GM21367 (cell line): ENCODE results near the gene MIAT.
"Not testable (repeated sequence)": the region's sequence is repeated elsewhere in the genome, so short reads cannot be mapped to it uniquely, and the experiment has no call there.

ENCODE experiments used
- ATAC-seq: cut with Tn5 transposase; IDR thresholded peaks from one replicate; pipeline ENCODE4 v1.9.1; 2021; ENCODE audit not compliant: unreplicated experiment

MIAT gene

DNA sequence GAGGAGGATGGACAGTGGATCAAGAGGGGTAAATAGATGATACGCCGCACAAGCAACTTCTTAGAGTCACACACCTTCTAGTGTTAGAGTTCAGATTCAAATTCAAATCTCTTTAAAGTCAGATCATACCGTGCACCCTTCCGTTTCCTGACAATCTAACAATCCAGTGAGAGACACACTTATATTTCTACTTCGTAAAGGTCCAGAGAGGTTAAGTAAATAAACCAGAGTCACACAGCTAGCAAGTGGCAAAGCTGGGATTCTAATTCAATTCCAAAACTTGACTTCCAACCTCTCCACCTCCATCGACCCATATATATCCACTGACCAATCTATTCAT lies 34.0 kb downstream of the MIAT start:
- ATAC-seq = no peak

- ATAC-seq = no peak
Measured at GRCh38 chr22:26692215-26692614, 34.8 kb downstream of the MIAT start.

GRCh38 chr22:26697151-26697550 lies 39.8 kb downstream of the MIAT start:
- no peak for ATAC-seq

DNA sequence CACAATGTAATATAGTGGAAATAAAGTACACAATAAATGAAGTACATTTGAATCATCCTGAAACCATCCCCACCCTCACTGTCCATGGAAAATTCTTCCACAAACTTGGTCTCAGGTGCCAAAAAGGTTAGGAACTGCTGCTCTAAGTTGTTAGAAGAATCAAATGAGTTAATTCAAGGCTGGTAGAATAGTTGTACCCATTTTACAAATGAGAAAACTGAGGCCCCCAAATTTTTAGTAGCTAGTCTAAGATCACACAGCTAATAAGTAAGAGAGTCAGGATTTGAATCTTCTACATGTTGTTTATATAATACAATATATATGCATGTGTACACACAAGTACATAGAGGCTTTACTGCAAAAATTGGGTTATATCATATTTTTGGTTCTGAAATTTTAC lies 43.1 kb downstream of the MIAT start:
- no peak for ATAC-seq

DNA sequence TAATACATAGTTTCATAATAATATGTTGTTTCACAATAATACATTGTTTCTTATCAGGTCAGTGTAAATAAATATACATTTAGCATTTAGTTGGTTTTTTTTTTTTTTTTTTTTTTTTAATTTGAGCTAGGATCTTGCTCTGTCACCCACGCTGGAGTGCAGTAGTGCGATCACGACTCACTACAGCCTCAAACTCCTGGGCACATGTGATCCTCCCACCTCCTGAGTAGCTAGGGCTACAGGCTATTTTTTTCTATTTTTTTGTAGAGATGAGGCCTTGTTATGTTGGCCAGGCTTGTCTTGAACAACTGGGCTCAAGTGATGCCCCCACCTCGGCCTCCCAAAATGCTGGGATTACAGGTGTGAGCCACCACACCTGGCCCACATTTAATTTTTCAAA lies 43.5 kb downstream of the MIAT start:
- no peak for ATAC-seq

DNA sequence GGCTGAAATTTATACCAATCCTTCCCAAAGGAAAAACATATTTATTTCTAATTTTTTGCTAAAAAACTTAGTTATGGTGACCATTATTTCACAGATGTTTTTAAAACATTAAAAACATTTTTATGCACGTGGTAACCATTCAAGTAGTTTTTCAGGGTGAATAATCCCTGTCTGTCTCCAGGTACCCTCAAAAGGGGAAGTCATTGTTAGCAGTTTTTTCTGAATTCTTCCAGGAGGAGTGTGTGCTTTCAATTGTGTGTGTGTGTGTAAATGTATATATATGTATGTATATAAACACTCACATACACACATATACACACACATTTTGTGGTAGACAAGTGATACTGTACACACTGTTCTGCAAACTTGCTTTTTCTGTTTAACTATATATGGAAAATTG lies 43.9 kb downstream of the MIAT start:
- ATAC-seq = no peak

GRCh38 chr22:26702906-26703830 lies 45.8 kb downstream of the MIAT start:
- ATAC-seq = no peak

DNA sequence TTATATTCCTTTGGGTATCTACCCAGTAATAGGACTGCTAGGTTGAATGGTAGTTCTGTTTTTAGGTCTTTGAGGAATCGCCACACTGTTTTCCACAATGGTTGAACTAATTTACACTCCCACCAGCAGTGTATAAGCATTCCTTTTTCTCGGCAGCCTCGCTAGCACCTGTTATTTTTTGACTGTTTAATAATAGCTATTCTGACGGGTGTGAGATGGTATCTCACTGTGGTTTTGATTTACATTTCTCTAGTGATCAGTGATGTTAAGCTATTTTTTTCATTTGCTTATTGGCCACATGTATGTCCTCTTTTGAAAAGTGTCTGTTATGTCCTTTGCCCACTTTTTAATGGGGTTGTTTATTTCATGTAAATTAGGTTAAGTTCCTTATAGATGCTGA lies 48.0 kb downstream of the MIAT start:
- ATAC-seq = not testable (repeated sequence)

DNA sequence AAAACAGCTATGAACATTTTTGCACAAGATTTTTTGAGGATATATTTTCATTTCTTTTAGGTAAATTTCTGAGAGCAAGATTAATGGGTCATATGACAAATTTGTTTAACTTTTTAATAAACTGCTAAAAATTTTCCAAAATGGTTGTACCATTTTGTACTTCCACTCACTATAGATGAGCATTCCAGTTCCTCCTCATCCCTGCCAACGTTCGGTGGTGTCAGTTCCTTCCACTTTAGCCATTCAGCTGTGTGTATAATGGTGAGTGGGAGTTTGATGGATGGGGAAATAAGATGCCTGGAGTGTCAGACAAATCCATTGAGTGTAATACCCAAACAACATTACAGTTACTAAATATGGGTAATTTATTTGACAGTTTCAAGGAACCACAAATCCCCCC lies 49.7 kb downstream of the MIAT start:
- ATAC-seq = no peak

GRCh38 chr22:26707581-26707980 lies 50.2 kb downstream of the MIAT start:
- no peak for ATAC-seq

- no peak for ATAC-seq
Measured at GRCh38 chr22:26708256-26709009, 51.0 kb downstream of the MIAT start.

DNA sequence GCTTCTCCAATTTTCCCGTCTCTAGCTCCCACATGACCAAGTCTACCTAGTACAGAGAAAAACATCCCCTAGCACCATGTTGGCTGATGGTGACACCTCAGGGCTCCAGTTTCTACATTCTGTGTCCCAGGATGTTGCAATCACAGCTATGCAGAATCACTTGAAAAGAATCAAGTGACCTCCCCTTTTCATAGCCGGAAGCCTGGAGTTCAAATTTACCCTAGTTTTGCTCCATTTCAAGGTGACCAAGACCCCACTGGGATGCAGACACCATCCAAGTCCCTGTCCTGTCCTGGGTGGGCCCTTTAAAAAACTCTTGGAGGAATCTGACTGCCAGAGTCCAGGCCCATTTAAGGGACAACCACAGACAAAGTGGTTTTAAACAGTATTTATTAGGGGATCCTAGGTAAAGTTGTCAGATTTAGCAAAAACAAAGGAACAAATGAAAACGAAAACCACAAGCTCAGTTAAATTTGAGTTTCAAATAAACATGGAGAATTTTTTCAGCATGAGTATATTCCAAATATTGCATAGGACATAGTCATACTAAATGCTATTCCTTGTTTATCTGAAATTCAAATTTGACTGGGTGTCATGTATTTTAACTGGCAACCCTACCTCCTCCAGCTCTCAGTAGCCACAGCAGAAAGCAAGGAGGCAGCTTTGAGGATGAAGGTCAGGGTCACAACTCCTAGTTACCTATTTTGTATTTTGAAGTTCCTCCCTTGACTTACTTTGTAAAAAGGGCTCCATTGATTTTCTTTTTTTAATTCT lies 52.4 kb downstream of the MIAT start:
- no peak for ATAC-seq

- ATAC-seq = no peak
Measured at GRCh38 chr22:26711205-26711963, 54.0 kb downstream of the MIAT start.

DNA sequence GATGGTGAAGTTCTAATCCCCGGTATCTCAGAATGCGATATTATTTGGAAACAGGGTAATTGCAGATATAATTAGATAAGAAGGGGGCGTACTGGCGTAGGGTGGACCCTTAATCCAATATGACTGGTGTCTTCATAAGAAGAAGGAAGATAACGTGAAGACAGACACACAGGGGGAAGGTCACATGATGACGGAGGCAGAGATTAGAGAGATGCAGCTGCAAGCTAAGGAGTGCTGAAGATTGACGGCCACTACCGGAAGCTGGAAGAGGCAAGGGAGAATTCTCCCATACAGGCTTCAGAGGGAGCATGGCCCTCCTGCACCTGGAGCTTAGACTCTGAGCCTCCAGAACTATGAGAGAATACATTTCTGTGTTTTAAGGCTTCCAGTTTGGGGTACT lies 54.8 kb downstream of the MIAT start:
- no peak for ATAC-seq

DNA sequence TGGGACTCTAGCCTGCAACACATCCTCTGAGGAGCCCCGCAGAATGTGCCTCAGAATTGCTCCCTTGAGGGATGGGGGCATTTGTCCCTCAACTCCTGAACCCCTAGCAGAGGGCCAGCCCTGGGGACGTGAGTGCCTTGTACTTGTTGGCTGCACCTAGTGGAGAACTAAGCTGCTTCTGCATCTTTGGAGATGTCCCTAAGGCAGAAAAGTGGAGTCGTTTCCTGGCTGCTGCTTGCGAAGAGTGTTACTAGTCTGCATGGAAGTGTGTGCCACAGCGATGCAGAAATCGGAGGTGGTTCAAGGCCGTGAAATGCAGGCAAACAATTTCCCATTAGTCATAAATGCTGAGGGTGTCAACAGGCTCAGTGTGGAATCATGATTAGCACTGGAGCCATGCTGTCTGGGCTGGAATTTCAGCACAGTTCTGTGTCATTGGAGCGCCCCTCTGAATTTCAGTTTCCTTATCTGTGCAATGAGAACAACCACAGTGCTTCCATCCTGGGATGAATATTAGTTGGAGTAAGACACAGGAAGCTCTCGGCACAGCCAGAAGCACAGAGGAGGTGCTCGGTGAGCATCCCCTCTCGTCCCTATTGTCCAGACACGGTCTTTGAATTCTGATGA lies 56.5 kb downstream of the MIAT start:
- ATAC-seq = no peak

DNA sequence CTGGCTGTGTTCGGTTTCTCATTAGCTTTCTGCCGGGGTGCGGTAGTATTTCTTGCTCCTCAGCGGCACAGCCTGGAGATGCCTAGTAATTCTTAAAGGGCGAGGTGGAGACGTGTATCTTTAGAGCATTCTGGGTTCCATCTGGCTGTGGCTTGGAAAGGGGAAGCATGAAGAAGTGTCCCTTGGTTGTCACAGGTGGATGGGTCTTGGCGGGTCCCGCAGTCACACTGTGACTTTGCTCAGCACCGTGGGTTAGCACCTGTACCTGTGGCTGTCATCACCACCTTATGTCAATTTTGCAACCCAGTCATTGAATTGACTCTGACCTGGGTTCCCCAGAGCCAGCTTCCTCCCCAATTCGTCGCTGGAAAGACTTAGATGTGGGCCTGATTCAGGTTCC lies 57.6 kb downstream of the MIAT start:
- ATAC-seq = no peak

DNA sequence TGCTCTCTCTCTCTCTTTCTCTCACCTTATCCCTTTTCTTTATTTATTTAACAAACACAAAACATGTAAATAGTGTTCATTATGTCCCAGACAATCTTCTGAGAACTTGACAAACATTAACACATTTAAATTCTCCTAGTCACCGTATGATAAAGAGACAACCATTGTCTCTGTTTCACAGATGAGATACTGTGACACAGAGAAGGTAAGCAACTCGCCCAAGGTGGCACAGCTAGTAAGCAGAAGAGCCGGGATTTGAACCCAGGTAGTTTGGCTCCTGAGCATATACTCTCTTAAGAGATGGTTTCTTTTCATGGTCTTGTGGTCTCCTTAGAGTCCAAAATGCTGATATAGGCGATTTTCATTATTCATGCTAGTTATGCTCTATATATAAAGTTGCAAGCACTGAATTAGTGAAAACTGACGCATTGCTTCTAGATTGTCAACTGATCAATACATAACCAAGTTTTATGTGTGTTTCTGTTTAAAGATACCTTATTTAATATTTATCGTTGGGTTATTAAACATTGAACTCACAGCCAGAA lies 58.1 kb downstream of the MIAT start:
- ATAC-seq = no peak

- ATAC-seq = no peak
Measured at GRCh38 chr22:26718488-26718887, 61.1 kb downstream of the MIAT start.

GRCh38 chr22:26718905-26719304 lies 61.5 kb downstream of the MIAT start:
- no peak for ATAC-seq

DNA sequence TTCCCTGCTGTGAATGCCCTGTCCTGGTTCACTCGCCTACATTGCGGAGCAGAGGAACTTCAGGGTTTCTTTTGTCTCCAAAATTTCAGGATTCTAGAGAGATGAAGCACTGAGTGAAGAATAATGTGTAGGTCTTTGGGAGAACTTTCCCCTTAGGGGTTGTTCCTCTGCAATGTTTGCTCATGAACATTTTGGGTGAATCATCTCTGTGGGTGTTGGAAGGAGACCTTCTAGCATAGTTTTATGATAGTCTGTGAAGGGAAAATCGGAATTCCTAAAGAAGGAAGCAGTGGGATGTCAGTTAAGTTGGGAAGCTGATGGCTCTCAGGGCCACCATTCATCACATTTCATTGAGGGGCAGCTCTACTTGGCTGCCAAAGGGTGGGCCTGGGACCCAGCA lies 64.8 kb downstream of the MIAT start:
- no peak for ATAC-seq
